Limb (tissue), 2 donors: ENCODE data around the gene STK39.

Experiments used
- DNase-seq, 2 donors: peaks; one replicate each; pipeline ENCODE4 v3.0.0-alpha.2; 2016; ENCODE audit errors: extremely low spot score in 2 of 2

STK39 gene

DNA sequence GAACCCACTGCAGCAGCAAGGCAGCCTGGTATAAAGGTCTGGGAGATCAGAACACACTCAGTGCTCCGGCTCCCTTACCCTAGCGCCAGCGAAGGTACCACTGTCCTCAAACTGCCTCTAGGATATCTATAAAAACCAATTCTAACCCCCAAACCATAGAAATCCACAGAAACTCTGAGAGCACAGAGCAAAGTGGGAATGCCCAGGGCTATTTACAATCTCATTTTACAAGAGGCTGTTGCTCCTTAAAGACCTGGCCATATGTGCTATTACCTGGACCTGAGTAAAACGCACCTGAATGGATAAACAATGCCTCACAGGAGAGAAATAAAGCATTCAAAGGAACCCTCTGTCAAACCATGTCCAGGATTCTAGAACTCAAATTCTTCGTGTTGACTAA, 4.3 kb downstream of the STK39 start:
- DNase-seq = no peak

DNA sequence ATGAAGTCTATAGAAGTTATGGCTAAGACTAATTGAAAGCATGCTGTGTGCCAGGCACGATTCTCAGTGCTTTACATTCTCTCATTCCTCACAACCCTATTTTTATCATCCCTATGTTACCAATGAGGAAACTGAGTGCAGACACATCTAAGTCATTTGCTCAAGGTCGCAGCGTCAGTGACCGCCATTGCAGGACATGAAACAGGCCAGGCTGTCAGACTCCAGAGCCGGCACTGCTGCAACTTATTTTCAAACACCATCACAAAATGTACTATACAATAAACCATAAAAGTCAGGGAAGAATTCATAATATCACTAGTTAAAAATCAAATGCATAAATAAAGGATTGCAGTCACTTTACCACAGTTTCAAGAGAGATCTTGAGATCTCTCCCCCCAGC, 5.6 kb downstream of the STK39 start:
- no peak for DNase-seq

DNA sequence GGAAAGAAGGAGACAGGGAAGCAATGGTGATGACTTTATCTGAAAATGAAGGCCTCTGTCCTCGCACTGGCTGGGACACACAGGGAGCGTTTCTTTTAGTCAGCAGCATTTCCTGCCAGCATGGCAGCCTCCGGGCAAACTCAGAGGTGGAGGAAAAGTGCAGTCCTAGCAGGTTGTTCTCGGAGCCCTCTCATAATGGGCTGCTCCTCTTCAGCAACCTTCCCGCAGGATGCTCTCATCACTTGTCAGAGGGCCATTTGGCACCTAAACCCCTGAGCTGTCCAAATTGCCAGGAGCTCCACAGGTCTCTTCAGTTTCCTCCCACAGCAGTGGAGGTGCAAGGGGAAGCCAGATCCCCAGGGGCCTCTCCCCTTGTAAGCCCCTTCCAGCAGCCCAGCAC, 6.2 kb downstream of the STK39 start:
- DNase-seq = no peak

DNA sequence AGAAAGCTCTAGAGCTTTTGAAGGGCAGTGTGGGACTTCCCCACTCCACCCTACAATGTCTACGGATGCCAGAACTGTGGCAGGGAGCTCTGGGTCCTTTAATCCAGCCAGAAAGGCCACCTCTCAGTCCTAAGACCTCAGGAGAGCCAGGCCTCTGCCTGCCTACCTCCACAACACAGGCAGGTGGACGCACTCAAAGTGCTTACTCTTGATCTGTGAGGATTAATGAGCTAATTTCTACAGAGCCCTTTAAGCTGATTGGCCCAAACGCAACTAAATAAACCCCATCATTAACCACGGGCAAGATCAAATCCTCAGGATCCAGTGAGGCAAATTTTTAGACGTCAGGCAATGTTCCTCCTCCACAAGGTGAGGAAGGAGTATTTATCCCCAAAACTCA, 8.1 kb downstream of the STK39 start:
- DNase-seq = no peak

DNA sequence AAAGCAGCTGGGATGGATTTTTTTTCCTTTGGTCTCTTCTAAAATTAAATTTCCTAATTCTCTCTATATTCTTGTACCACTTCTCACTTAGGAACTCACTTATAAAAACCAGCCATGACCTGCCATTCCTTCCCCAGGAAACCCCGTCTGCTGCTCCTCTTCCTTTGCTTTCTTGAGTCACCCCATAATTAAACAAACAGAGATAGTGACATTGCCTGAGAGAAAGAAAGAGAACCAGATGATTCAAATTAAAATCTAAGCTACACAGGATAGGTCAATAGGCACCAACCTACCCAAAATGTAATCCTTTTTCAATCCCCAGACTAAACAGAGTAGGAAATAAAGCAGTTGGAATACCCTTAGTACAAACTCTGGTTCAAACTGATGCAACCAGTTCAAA, 9.7 kb downstream of the STK39 start:
- no peak for DNase-seq

DNA sequence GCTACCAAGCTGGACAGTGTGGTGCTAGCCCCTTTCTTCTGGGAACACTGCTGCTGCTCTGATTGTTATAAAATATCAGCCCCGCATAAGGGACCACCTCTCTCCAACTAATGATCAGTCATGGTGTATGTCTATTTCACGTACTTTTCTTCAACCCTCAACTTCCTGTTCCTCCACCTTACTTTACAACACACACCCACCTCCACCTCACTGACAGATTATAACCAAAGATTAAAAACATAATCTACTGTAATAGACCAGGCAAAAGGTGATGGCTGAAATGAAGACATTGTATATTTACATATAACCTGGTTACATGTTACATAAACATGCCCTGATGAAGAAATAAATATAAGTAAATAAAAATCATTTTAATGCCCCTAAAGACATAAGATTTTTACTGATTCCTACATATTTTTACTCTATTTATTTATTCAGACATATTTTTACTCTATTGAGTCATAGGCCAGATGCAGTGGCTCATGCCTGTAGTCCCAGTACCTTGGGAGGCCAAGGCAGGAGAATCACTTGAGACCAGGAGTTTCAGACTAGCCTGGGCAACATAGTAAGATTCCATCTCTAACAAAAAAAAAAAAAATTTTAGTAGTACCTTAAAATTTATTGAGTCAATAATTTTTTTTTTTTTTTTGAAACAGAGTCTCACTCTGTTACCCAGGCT, 12.8 kb downstream of the STK39 start:
- no peak for DNase-seq

DNA sequence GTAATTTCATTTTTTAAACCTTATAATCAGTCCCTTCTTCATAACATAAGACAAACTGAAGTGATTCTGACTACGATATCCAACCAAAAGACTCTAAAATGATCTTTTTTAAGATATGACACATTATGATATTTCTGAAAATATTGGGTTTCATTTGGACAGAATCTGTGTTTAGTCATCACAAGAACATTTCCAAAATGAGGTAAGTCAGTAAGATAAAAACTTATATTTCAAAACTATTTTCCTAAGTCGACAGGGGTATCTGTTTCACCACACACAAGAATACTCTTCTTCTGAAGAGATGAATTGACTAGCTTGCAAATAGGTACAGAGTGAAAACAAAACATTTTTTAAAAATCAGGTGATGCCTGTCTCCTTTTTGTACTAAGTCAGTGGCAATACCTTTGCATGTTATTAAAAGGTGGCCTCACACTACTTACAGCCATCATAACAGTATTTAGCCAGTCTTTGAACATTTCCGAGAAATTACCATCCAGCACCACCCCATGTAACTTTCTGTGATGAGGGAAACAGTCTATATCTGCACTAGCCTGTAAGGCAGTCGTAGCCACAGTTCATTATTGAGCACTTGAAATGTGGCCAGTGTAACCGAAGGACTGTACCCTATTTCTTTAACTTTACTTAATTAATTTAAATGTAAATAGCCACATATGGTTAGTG, 13.5 kb downstream of the STK39 start:
- no peak for DNase-seq

DNA sequence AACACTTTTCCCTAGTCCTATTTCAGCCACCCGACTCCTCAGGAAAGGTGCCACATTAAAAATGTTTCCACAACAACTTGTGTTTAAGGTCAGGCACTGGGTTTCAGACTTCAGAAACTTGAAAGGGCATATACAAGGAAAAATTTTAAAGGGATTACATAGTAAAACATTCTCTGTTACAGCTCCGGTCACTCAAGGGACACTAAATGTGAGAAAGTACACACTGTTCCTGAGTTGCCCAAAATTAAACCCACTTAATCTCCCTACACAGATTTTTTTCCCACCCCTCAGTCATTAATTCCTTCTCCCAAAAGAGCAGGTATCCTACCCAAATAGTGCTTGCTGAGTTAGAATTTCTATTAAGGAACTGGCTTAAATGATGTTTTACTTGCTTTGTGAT, 14.2 kb downstream of the STK39 start:
- DNase-seq = no peak

DNA sequence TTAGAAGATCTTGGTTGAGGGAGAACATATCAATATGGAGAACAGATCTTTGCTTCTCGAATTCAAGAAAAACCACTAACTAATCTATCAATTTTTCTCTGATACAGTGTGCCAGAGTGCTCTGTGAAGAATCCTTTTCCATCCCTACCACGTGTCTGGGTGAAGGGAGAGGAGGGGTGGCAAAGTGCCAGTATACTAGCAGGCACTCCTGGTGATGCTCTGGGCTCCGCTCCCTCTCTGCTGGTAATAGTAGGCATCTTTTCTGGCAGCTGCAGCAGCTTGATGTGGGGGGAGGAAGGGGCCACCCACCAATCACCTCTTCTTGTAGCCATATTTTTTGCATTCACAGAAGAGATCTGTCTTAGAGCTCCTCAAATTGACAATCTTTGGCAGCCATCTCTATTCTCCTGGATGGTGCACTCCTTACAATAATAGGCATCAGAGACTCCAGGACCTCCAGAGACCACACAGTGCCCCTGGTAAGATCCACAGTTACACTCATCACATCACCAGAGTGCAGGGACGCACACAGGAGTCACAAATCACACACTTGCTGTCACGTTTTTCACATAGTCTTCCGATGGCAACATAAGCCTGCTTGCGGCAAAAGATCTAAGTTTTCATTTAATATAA, 15.7 kb downstream of the STK39 start:
- DNase-seq = no peak

DNA sequence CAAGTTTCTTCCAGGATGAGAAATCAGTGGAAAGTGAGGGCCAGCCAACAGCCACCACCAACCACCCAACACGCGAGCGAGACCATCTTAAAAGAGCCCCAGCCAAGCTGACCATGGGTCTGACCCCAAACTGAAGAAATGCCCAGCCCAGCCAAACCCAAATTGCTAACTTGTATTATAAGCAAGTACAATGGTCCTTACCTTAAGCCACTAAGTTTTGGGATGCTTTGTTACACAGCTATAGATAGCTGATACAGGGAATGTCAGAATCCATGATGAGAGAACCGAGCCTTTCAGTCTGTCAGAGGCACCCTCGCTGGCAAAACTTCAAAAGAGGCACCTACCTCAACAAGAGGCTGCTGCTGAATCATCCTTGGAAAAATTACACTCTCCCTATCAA, 17.0 kb downstream of the STK39 start:
- no peak for DNase-seq

DNA sequence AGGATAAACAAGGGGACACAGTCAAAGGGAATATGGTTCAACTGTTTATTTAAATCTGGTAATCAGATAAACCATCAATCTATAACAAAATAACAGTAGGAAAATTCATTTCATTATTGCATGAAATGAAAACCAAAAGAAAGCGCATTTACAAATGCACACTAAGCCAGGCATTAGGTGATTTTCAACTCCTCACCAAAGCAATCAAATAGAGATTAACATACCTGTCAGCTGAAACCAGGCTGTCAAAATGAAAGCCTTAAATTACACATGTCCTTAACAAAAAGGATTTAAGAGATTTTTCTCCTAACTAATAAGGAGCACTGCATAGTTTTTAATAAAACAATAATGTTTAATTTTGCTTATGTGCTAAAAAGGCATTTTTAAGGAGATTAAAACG, 23.0 kb downstream of the STK39 start:
- no peak for DNase-seq

DNA sequence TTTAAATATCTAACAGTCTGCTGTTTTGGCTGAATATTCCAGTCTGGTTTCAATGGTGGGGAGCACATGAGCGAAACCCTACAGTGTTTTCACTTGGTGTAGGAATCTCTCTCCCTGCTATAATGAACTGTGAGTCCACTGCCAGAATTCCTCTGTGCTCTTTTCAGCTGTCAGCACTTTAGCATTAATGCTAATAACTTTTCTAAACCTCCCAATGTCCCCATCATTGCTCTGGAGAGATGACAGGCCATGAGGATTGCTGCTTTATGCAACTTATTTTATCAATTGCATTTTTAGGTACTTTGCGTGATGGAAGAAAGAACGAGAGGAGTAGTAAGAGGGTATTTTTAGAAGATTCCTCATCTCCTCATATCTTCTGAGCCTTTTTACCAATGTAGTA, 25.3 kb downstream of the STK39 start:
- no peak for DNase-seq

DNA sequence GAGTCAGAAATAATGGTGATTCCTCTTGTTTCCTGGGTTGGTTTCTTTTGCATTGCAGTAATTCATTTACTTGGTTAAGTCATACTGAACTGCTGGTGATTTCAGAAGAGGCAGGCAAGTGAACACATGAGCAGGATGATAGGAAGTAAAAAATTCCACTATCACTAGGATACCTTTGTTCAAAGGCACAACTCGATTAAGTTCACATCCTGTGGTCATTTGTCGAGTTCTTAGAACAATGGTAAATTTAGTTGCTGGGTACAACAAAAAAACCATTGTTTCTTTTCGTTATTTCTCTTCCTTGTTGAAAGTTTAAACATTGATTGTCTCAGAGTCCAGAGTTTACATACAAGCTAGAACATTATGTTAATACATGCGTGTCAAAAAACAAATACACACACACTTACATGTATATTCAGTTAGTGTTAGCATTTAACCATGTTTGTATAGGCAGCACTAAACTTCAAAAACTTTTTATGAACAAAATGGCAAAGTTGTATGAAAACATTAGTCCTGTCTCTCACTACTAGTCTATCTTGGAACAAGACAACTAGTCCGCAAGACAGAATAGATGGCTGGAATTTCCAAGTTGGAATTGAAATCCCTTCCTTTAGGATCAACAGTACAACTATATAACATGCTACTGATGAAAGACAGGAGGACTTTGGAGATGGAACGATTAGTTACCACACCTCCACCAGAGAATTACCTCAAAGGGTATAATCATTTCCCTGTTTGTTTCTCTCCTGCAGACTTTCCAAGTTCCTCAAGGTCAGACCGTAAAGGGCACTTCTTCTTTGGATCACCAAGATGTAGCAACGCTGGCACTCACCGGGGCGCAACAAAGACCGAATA, 26.2 kb downstream of the STK39 start:
- DNase-seq = no peak

DNA sequence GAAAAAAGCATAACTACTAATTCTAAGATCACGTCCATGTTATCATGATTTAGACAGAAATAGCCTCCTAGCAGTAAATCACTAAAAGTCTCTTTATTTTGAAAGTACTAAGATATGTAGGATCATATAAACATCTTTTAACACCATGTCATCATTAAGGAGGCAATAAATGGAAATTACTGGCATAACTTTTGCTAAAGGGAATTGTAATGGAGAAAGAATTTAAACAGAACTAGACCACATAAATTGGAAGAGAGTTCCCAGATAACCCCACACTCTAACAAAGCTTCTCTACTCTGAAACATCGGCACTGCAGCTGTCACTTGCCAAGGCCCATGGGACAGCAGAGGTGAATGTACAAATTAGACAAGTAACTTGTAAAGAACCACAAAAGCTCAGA, 29.5 kb downstream of the STK39 start:
- no peak for DNase-seq

DNA sequence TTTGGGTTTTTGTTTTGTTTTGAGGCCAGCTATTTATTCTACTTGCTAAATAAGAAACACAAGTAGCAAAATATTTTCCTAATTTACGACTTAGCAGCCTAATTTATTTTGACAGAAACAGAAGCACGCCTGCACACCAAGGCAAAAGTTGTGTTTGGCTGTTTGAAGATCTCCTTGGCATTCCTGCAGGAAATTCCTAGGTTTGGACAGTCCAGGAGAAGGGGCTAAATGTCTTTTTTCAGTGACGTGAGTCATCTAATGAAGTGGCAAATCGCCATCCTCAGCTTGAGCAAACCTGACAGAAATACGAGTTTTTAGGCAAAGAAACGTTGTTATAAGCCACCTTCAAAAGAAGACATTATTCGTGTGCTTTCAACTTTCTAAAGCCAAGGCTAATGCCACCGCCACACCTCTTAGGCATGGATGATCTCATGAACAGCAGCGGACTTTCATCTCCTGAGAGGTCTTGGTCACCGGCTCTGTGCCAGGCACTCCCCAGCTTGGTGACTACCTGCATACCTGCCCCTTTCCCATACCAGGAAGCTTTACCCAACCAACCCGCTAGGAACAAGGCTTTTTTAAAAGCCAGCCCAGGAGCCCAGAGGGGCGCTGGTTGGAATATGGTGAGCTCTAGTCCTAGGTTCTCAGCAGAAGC, 30.9 kb downstream of the STK39 start:
- DNase-seq = no peak

DNA sequence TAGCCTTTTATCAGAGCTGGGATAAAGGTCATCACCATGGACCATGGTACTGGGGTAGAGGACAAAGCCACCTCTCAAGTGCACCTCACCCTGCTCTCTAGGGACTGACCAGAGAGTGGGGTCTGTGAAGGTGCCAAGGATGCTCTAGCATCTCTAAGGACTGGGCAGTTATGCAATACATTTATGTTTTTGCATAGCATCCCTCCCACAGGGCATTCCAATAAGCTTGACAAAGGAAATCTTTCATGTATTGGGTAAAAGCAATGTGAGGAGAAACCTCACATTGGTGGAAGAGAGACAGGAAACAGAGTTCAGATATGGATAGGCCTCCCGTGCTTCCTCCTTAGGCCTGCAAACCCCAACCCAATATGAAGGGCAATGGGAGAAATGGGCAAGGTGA, 31.6 kb downstream of the STK39 start:
- DNase-seq = no peak

DNA sequence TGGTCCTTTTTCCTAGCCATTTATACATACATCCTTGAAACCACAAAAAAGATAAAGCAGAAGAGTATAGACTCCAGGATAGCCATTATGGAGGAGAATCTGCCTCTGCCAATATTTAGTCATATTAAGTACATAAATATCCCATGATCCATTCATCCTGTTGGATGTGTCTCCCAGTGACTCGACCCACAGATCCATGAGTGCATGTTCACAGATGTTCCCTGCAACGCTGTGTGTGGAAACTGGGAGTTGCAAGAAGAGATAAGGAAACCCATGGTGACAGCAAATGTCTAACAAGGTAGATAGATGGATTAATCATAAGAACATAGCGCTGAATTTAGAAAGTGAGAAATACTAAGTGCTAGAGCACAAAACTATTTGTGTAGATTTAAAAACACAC, 34.5 kb downstream of the STK39 start:
- no peak for DNase-seq

DNA sequence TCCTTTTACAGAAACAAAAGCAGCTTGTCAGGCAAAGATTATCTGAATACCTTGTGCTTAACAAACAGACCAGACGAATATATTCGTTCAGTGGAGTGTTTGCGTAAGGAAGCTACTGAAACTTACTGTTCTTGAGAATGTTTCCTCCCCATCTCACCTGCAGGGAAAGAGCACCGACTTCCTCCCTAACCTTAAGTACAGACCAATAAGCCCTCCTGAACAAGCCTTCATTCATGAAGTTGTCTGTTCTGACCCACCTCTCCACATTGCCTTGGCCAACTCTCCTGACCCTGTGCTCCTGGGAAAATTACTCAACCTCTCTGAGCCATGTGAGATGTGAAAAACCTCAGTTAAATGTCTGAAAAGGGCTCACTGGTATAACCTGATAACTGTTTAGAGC, 35.2 kb downstream of the STK39 start:
- no peak for DNase-seq

DNA sequence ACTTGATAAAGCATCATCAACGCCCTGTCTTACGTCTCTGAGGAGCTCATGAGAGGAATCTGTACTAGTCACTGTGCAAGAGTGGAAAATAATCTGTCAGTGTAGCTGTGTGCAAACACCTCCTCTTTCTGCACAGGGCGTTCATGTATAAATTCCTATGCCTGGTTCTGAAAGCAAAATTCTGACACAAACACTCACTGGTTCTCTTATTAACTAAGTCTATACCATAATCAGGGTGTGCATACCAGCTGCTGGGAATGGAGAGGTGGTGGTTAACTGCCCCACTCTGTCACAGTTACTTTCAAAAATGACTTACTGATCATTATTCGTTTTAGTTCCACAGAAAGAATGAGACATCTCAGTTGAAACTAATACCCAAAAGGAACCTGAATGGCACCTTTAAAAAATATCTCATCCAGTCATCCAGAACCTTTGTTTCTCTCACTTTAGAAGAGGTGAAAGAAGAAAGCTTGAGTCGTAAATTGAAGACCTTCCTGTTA, 35.7 kb downstream of the STK39 start:
- DNase-seq = no peak

DNA sequence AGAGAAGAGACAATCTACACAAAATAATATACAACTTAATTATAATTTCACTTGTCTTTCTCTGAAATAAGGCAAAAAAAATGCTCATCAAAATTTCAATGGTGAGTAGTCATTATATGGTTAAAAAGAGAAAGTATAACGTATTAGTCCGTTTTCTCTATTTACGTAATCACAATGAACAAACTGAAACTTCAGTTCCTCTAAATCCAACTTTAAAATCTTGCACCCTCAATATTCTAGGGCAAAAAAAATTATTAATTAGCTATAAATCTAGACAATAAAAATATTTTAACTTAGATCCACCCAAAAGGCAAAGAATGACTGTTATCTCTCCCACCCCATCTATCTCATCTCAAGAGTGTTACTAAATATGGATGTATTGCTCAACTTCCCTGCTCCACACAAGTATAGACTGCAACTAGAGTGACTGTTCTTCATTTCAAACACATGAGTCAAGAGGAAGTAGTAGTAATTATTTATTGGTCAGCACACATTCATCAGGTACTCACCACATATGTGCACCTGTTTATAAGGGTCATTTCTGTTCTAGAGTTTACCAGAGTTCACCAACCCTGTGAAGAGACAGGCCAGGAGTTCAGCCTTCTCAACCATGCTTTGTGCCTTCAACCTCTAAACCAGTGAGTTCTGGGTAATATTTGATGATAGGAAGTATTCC, 36.4 kb downstream of the STK39 start:
- DNase-seq = no peak
